ENCODE results near the gene LENEP. TPM values are rescaled to one million over a fixed set of nuclear protein-coding genes. Genes with fewer than 3 reads are reported as not detected.

Gene LENEP
- total RNA-seq (0.40 TPM), polyA plus RNA-seq (ENCODE audit: insufficient read depth in 1 of 8, insufficient read length in 8 of 8, low replicate concordance in 1 of 8) (under 1 TPM in 3 of 8 donors, not detected in 5; 0.24 to 0.39 (median 0.30) TPM)
- long read RNA-seq, donor 1: 0 reads
- long read RNA-seq, donor 2: 0 reads
- long read RNA-seq, donor 3: 0 reads
- long read RNA-seq, donor 4: 0 reads
- long read RNA-seq, donor 5: 0 reads
- long read RNA-seq, donor 6: 0 reads
- long read RNA-seq, donor 7: 0 reads
- long read RNA-seq, donor 8: 0 reads
- long read RNA-seq, donor 9: 0 reads
- long read RNA-seq, donor 10: 0 reads
- long read RNA-seq, donor 11: 0 reads

GRCh38 chr1:154993572-154994268 lies at the start of gene LENEP:
Gene LENEP, plus strand, starts transcription at chr1:154993586. Its CDS starts 22 bp downstream, at chr1:154993608.
- peaks cover 23% of the 10 kb centered on the region for H3K36me3 ChIP-seq (ENCODE audit: control insufficient read depth, insufficient read depth, low read length)
- no CpG with 5 or more reads among the region's 8 CpGs for WGBS (ENCODE audit: insufficient coverage)
- H3K9me3 ChIP-seq (replicated peaks; ENCODE audit: control insufficient read depth, low read depth, low read length): no peaks in the 10 kb centered on the region
- H3K4me1 ChIP-seq (ENCODE audit: control insufficient read depth, insufficient read depth, low read length): peaks cover under 1% of the 10 kb centered on the region
- H3K4me3 ChIP-seq (ENCODE audit: low read length): no peak within 1 kb of the TSS
- no peaks in the 10 kb centered on the region for H3K27me3 ChIP-seq (ENCODE audit: control insufficient read depth, insufficient read depth, low read length)
- no peak for DNase-seq
- H3K27ac ChIP-seq (ENCODE audit: low read length): no peak within 1 kb of the TSS

DNA sequence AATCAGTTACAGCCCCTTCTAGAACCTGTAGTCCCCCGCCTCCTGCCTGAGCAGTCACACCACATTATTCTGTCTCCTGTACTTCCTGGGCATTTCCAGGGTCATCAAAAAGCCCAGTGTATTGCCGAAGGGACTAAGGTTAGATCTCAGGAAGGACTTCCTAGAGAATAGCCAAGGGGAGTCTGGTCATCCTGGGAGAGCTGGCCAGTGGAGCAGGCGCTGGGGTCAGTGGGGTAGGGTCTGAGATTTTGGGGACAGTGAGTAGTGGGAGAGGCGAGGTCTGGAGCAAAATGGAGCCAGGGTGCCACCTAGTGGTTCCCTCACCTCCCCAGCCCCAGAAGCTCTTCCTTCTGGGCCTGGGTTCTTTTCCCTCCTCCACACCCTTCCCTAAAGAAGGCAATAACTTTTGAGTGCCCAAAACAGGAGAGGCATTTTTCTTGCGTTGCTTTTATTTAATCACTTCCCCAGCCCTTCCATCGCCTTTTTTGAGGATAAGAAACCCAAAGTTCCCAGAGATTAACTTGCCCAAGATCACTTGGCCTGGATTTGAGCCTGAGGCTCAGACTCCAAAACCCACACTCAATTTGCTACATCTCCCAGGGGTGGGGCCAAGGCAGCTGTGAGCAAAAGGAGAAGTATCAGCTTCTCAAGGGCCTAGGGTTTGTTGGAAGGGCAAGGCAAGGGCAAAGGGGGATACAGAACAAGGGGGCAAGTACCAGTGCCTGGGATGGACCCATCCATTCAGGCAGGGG lies 49.6 kb upstream of the LENEP start:
- Histone ChIP-seq H3K27me3 (ENCODE audit: control insufficient read depth, insufficient read depth, low read length) (no peaks in the 10 kb centered on the region), H3K9me3 (replicated peaks; ENCODE audit: control insufficient read depth, low read depth, low read length) (no peaks in the 10 kb centered on the region), H3K4me1 (ENCODE audit: control insufficient read depth, insufficient read depth, low read length) (peaks cover 57% of the 10 kb centered on the region), H3K27ac (ENCODE audit: low read length) (peak overlapping the region; percentile 65), H3K36me3 (ENCODE audit: control insufficient read depth, insufficient read depth, low read length) (peaks cover 44% of the 10 kb centered on the region), H3K4me3 (ENCODE audit: low read length) (no peak overlapping the region)
- 30% methylated on average over 3 of the region's 6 CpGs for whole genome bisulfite sequencing (ENCODE audit: insufficient coverage)
- DNase-seq: peak; percentile 54

DNA sequence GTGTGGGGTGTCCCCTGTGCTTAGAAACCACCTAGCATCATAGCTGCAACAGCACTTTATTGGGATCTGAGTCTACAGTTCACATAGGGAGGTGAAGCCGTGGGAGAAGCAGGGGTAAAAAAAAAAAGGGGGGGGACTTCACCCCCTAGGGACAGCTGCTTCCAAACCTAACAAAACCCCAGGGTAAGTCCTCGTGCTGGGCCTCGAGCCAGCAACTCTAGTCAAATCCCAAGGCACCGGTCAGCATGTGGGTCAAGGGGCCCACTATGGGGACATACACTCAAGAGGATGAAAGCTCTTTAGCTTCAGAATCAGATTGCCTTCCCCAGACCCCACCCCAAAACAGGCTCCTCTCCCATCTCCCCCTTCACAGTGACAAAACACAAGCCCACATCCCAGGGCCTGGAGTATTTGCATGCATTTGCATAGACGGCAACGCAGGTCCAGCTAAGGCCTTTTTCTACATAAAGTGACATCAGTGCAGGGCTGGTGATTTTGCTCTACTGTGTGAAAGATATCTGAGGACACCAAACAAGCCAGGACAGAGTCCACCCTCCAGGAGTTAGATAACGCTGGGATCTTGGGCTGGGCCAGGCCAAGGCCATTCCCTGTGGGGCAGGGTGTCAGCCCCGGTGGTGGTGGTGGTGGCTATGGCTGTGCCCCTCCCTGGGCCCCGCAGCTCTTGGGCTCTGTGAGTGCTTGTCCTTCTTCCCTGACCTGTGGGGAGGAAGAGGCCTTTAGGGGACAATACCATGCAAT lies 48.8 kb upstream of the LENEP start:
- Histone ChIP-seq H3K27me3 (ENCODE audit: control insufficient read depth, insufficient read depth, low read length) (no peaks in the 10 kb centered on the region), H3K4me3 (ENCODE audit: low read length) (no peak overlapping the region), H3K9me3 (replicated peaks; ENCODE audit: control insufficient read depth, low read depth, low read length) (no peaks in the 10 kb centered on the region), H3K36me3 (ENCODE audit: control insufficient read depth, insufficient read depth, low read length) (peaks cover 45% of the 10 kb centered on the region), H3K4me1 (ENCODE audit: control insufficient read depth, insufficient read depth, low read length) (peaks cover 57% of the 10 kb centered on the region), H3K27ac (ENCODE audit: low read length) (peak overlapping the region; percentile 65)
- DNase-seq: no peak
- WGBS (ENCODE audit: insufficient coverage): 28% methylated on average over 5 of the region's 9 CpGs

- H3K4me1 ChIP-seq (ENCODE audit: control insufficient read depth, insufficient read depth, low read length): peaks cover 52% of the 10 kb centered on the region
- 88% methylated on average over 12 of the region's 15 CpGs for WGBS (ENCODE audit: insufficient coverage)
- H3K36me3 ChIP-seq (ENCODE audit: control insufficient read depth, insufficient read depth, low read length): peaks cover 46% of the 10 kb centered on the region
Measured at GRCh38 chr1:154945160-154945961, 48.0 kb upstream of the LENEP start.

DNA sequence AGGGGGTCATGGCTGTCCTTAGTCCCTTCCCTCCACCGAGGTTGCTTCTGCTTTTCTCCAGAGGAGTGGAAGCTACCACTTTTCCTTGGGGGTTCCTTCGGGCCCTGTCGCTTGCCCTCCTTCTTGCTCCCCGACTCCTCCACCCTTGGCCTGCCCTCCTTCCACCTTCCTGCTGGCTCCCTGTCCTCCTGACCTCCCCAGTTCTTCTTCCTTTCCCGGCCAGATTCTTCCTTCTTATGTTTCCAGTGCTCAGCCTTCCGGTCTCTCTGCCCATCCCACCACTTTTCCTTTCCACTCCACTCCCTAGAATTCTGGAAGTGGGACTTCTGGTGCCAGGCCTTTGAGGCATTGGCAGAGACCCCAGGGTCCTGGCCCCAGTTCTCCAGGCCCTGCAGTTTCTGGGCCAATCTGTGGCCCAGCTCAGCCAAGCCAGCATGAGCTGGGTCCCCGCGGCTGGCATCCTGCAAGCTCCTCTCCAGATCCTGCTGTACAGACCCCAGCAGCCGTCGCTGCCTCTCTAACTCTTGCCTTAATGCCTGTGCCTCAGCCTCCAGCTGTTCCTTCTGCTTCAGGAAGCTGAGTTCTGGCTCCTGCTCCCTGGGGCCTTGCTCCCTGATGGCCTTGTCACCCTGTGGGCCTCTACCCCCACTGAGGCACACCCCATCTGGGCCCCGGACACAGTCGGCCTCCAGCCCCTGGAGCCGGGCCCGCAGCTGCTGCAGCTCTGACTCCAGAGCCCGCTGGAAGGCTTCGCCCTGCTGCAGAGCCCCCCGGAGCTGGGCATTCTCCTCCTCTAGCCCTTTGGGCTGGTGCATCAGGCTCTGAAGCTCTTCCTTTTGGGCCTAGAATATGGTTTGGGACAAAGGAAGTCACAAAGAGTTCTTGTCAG lies 47.2 kb upstream of the LENEP start:
- DNase-seq: no peak
- Histone ChIP-seq H3K27me3 (ENCODE audit: control insufficient read depth, insufficient read depth, low read length) (no peaks in the 10 kb centered on the region), H3K9me3 (replicated peaks; ENCODE audit: control insufficient read depth, low read depth, low read length) (no peaks in the 10 kb centered on the region), H3K4me3 (ENCODE audit: low read length) (no peak overlapping the region), H3K36me3 (ENCODE audit: control insufficient read depth, insufficient read depth, low read length) (peaks cover 54% of the 10 kb centered on the region), H3K27ac (ENCODE audit: low read length) (no peak overlapping the region), H3K4me1 (ENCODE audit: control insufficient read depth, insufficient read depth, low read length) (peaks cover 44% of the 10 kb centered on the region)
- WGBS (ENCODE audit: insufficient coverage): 76% methylated on average over 14 of the region's 17 CpGs

More at GRCh38 chr1:154945160-154945961, 48.0 kb upstream of the LENEP start:
- DNase-seq: no peak
- no peaks in the 10 kb centered on the region for H3K27me3 ChIP-seq (ENCODE audit: control insufficient read depth, insufficient read depth, low read length)
- H3K27ac ChIP-seq (ENCODE audit: low read length): no peak overlapping the region
- no peaks in the 10 kb centered on the region for H3K9me3 ChIP-seq (replicated peaks; ENCODE audit: control insufficient read depth, low read depth, low read length)
- no peak overlapping the region for H3K4me3 ChIP-seq (ENCODE audit: low read length)

DNA sequence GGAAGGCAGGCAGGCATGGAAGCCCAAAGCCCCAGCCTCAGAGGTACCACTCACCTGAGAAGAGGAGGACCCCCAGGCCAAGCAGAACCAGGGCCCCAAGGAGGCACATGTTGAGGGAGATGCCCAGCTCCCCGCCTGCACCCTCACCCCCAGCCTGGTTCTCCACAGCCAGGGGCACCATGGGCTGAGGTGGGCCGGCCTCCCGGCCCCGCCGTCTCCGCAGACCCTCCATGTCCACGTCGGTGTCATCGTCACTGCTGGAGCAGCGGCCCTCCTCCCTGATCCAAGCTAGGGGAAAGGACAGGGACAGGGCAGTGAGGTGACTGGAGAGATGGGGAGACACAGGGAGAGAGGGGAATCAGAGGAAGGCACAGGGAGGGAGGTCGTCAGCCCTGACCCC lies 45.3 kb upstream of the LENEP start:
- Histone ChIP-seq H3K9me3 (replicated peaks; ENCODE audit: control insufficient read depth, low read depth, low read length) (no peaks in the 10 kb centered on the region), H3K4me3 (ENCODE audit: low read length) (no peak overlapping the region), H3K27ac (ENCODE audit: low read length) (no peak overlapping the region), H3K27me3 (ENCODE audit: control insufficient read depth, insufficient read depth, low read length) (no peaks in the 10 kb centered on the region), H3K36me3 (ENCODE audit: control insufficient read depth, insufficient read depth, low read length) (peaks cover 62% of the 10 kb centered on the region), H3K4me1 (ENCODE audit: control insufficient read depth, insufficient read depth, low read length) (peaks cover 42% of the 10 kb centered on the region)
- 89% methylated on average over 6 of the region's 11 CpGs for WGBS (ENCODE audit: insufficient coverage)
- no peak for DNase-seq

- WGBS (ENCODE audit: insufficient coverage): 58% methylated on average over 10 of the region's 15 CpGs
- Histone ChIP-seq H3K9me3 (replicated peaks; ENCODE audit: control insufficient read depth, low read depth, low read length) (no peaks in the 10 kb centered on the region), H3K27me3 (ENCODE audit: control insufficient read depth, insufficient read depth, low read length) (no peaks in the 10 kb centered on the region), H3K36me3 (ENCODE audit: control insufficient read depth, insufficient read depth, low read length) (peaks cover 43% of the 10 kb centered on the region), H3K27ac (ENCODE audit: low read length) (peak overlapping the region; percentile 56), H3K4me3 (ENCODE audit: low read length) (no peak overlapping the region), H3K4me1 (ENCODE audit: control insufficient read depth, insufficient read depth, low read length) (peaks cover 44% of the 10 kb centered on the region)
- DNase-seq: no peak
Measured at GRCh38 chr1:154951901-154952657, 41.3 kb upstream of the LENEP start.

- H3K4me3 ChIP-seq (ENCODE audit: low read length): no peak overlapping the region
- H3K36me3 ChIP-seq (ENCODE audit: control insufficient read depth, insufficient read depth, low read length): peaks cover 38% of the 10 kb centered on the region
- H3K27ac ChIP-seq (ENCODE audit: low read length): peak overlapping the region; percentile 56
- 90% methylated on average over 5 of the region's 6 CpGs for WGBS (ENCODE audit: insufficient coverage)
- H3K27me3 ChIP-seq (ENCODE audit: control insufficient read depth, insufficient read depth, low read length): no peaks in the 10 kb centered on the region
- H3K9me3 ChIP-seq (replicated peaks; ENCODE audit: control insufficient read depth, low read depth, low read length): no peaks in the 10 kb centered on the region
- peaks cover 50% of the 10 kb centered on the region for H3K4me1 ChIP-seq (ENCODE audit: control insufficient read depth, insufficient read depth, low read length)
- DNase-seq: no peak
Measured at GRCh38 chr1:154952664-154953063, 40.7 kb upstream of the LENEP start.

Measured in muscle of leg (tissue), 16 donors.